SH-SY5Y (cell line): ENCODE measurements around the gene CDCA5.

Experiments used
- GATA2 ChIP-seq: IDR thresholded peaks from 2 replicates; pipeline ENCODE4 v1.6.1; 2011; ENCODE audit warnings: mild to moderate bottlenecking, low read depth, low read length
- GATA3 ChIP-seq: IDR thresholded peaks from 2 replicates; pipeline ENCODE4 v1.6.1; 2011; ENCODE audit warnings: low read depth, mild to moderate bottlenecking, low read length, moderate library complexity

GRCh38 chr11:65083834-65084597 lies at the start of gene CDCA5, which contains the start of gene ZFPL1:
- no peak for TF ChIP-seq GATA2
- no peak for TF ChIP-seq GATA3
